LNCaP clone FGC (cell line): ENCODE data around the gene TMEM185B.
A peak's percentile ranks its signal among the peaks of the same experiment; 100 is the strongest.
"Not testable (repeated sequence)": the region's sequence is repeated elsewhere in the genome, so short reads cannot be mapped to it uniquely, and the experiment has no call there.

Experiments used
- DNase-seq: peaks from one replicate; pipeline ENCODE4 v3.0.0-alpha.2; 2011; ENCODE audit warnings: low read depth
- H3K4me3 ChIP-seq: 2 replicates; pipeline ENCODE4 v1.5.1; 2011; ENCODE audit warnings: mild to moderate bottlenecking, low read depth, low read length, control low read depth
- CTCF ChIP-seq: IDR thresholded peaks from 2 replicates; pipeline ENCODE4 v1.5.1; 2012; ENCODE audit warnings: mild to moderate bottlenecking; ENCODE audit not compliant: control insufficient read depth, insufficient read depth; ENCODE audit errors: extremely low read depth

The TMEM185B gene

DNA sequence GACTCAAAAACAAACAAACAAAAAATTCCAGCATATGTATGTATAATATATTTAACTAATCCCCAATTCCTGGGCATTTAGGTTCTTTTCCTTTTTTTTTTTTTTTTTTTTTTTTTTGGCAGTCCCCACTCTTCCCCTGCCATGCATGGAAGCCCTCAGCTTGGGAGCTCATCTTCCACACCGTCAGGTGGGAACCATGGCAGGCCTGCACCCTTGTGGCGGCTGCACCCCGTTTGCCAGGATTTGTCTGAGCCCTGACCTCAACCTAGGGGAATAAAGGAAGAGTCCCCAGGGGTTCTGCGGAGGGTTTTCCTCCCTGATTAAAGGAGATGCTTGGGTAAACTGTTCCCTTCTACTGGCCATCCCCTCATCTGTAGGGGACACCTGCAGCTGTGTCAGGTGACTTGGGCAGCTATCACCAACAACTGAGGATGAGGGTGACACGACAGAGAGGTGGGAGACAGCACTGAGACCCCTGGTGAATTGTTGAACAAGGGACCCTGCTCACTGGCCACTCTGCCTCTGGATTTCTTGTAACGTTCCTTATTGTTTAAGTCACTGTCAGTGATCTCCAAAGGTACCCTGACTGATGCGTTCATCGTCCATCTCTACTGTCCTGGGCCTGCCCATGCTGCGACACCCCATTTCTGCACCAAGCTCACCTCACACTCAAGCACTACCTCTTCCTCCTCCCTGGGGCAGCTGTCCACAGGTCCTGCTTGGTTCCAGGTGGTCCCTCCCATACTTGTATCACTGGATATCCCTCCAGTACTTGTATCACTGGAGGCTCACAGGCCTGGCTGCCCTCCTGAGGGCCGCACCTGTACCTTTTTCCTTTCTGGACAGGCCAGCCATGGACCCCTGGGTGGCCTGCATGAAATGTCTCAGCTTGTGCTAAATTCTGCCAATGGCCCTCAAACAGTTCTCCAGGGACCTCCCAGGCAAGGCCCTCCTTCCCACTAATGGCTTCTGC, 14.5 kb downstream of the TMEM185B start:
- DNase-seq: no peak
- H3K4me3 ChIP-seq: no peak overlapping the region
- no peak for TF ChIP-seq CTCF

DNA sequence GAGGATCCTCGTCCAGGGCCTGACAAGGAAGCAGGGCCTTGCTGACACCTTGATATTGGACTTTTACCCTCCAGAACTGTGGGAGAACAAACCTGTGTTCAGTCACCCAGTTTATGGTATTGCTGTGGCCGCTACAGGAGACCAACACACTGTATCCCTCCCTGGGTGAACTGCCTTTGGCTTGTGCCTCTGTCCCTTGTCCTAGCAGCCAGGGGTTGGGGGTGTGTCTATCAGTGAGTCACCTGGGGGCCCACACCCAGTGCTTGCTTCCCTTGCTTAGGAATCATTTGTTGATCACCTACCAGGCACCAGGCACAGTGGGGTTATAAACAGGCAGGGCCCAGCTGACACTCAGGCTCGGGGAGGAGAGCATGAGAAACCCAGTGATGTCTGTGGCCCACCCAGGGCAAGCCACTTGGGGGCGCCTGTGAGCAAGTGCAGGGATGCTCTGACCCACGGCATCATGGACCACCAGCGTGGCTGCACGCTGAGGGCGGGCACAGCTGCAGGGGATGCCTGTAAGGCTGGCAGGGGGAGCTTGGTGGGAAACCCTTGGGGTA, 17.1 kb downstream of the TMEM185B start:
- no peak overlapping the region for H3K4me3 ChIP-seq
- TF ChIP-seq CTCF: peak; percentile 33
- no peak for DNase-seq

GRCh38 chr2:120204945-120205670, 18.1 kb downstream of the TMEM185B start:
- TF ChIP-seq CTCF: no peak
- no peak overlapping the region for H3K4me3 ChIP-seq
- DNase-seq: no peak

DNA sequence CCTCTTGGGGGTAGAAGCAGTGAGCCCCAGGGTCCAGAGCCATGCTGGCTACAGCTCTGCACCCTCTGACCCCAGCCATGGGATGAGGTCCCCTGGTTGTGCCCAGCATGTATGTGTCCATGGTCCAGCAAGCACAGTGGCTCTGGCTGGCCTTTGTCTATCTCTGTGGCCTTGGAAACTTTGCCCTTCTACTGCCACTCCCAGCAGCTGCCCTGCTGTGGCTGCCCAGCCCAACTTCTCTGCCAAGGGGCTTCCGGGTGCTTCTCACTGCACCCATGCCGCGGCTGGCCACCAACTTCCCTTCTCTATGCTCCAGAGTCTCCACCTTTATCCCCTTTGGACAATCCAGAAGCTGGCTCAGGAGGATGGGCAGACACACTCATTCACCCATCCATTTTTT, 18.8 kb downstream of the TMEM185B start:
- no peak for DNase-seq
- no peak for TF ChIP-seq CTCF
- no peak overlapping the region for H3K4me3 ChIP-seq

- no peak for DNase-seq
- no peak overlapping the region for H3K4me3 ChIP-seq
- TF ChIP-seq CTCF: no peak
Observed at GRCh38 chr2:120204022-120204405, 19.2 kb downstream of the TMEM185B start.

GRCh38 chr2:120203251-120204021, 19.8 kb downstream of the TMEM185B start:
- no peak for DNase-seq
- no peak for TF ChIP-seq CTCF
- H3K4me3 ChIP-seq: no peak overlapping the region

- DNase-seq, H3K4me3 ChIP-seq: not testable (repeated sequence)
Observed at GRCh38 chr2:120199817-120200459, 23.3 kb downstream of the TMEM185B start.
